NCI-H460 (cell line): ENCODE data around the gene EFNA2. TPM values are rescaled to one million over a fixed set of nuclear protein-coding genes. Genes with fewer than 3 reads are reported as not detected.
"Not testable (repeated sequence)": the region's sequence is repeated elsewhere in the genome, so short reads cannot be mapped to it uniquely, and the experiment has no call there.

Source experiments
- DNase-seq: peaks from one replicate; pipeline ENCODE4 v3.0.0-alpha.2; 2016; ENCODE audit warnings: low read depth; ENCODE audit errors: extremely low read depth
- total RNA-seq: library from RNA; depleted of rRNA; stranded (reverse); fragments of >200 nt; shearing (Covaris generic); gene quantifications from 2 replicates; pipeline ENCODE4 v1.2.3, GENCODE V29; 2014

EFNA2 gene
- total RNA-seq, 1 experiment from 2014 or later = 0.62 TPM

DNA sequence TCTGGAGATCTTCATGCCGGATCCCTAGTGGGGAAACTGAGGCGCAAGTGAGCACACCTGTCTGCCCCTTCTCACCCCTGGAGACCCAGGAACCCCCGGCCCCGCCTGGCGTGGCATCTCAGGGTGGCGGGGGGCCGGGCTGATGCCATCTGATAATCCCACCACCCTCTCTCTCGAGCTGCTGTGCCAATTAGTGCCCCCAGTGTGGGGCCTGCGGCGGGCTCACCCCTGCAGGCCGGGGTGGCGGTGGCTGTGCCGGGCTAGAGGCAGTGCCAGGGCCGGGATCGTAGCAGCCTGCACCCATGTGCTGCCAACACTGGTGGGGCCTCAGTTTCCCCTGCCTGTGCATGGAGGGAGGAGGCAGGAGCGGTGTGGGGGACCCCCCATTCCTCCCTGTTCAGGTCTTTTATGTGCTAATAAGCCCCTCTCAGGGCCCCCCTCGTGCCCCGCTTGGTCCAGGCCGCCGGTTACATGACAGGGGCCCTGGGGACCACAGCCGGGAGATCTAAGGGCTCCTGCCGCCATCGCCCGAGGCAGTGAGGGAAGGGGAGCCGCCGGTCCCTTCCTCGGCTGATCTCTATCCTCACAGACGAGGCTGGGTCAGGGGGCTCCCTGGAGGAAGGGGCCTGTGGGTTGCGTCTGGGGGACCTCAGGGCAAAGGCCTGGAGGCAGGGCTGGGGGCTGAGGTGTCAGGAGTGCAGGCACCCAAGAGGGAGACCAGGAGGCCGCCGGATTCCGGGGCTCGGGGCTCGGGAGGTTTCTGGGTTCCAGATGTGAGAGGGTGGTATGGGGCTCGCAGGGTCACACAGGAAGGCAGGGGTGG is 8.3 kb downstream of the EFNA2 start:
- no peak for DNase-seq

DNA sequence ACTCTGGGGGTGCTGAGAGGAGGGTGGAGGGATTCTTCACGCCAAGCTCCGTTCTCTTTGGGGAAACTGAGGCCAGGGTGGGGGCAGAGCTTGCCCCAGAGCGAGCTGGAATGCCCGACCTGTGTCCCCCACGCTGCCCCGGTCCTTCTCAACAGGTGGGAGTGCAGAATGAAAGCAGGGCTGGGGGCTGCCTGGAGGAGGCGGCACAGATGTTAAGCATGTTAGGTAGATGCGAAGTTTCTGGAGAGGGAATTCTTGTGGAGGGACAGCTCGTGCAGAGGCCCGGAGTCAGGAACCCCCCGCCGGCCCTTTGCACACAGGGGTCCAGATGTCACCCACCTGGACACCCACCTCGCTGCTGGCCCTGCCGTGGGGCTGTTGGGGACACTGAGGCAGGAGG is 9.0 kb downstream of the EFNA2 start:
- DNase-seq = no peak

DNA sequence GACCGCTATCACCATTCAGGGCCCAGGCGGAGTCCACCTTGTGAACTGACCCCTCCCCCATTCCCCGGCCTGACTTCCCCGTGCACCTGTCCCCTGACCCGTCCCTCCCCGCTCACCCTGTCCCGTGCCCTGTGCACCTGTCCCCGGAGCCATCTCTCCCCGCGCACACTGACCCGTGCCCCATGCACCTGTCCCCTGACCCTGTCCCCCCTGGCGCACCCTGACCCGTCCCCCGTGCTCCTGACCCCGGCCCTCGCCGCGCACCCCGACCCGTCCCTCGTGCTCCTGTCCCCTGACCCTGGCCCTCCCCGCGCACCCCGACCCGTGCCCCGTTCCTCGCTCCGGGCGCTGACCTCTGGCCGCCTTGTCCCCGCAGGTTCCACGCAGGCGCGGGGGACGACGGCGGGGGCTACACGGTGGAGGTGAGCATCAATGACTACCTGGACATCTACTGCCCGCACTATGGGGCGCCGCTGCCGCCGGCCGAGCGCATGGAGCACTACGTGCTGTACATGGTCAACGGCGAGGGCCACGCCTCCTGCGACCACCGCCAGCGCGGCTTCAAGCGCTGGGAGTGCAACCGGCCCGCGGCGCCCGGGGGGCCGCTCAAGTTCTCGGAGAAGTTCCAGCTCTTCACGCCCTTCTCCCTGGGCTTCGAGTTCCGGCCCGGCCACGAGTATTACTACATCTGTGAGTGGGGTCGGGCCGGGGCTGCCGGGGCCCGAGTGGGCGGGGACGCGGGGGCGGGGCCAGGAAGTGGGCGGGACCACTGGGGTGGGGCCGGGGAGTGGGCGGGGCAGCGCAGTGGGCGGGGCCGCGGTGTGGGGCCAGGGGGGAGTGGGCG is 9.7 kb downstream of the EFNA2 start:
- DNase-seq = no peak

DNA sequence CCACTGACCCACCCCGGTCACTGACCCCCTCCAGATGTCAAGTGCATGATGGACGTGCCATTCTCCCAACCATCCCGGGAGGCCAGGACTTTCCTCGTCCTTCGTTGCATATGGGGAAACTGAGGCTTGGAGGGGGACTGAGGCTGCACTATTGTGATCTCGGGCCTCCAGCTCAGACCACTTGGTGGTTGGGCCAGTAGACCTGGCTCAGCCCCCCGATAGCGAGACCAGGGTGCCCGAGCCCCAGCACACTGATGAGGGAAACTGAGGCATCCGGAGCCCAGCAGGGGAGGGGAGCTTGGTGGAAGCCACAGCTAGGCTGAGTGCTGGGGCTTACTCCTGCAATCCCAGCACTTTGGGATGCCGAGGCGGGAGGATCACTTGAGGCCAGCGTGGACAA is 10.4 kb downstream of the EFNA2 start:
- no peak for DNase-seq

DNA sequence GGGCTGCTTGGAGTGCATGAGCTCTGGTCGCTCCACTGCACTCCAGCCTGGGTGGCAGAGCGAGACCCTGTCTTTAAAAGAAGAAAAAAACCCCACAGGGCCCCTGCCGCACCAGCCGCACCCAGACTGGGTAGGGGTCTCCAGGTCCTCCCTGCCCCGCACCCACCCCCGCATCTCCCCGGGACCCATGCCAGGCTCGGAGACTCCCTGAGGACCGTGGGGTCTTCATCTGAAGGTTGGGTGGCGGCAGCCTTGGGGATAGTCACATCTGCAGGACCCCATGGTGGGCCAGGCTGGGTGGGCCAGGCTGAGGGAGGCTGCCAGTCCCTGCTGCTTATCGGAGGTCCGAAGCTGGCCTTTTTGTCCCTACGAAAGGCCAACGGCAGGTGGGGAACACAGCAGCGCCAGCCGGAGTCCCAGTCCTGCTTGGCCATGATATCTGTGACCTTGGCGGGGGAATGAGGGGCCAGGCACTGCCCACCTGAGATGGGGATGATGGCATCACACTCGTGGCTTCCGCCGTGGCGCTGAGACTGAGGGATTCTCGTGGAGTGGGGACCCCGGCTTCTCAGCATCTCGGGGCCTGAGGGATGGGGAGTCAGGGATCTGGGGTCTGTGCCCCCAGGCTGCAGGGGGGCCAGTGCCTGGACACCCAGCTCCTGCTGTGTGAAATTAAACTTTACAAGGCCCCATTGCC is 11.1 kb downstream of the EFNA2 start:
- no peak for DNase-seq

DNA sequence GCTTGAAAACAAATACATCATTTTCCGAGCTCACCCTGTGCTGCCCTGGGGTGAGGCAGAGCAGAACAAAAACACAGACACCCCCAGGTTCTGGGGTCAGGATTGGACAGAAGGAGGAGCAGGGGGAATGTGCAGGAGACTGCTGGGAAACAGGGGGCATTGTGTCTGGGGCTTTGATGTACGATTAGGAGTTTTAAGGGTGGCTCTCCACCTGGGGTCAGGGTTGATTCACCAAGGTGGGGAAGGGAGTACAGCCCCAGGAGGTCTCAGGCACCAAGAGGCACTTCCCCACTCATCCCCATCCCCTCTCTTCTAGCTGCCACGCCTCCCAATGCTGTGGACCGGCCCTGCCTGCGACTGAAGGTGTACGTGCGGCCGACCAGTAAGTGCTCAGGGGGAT is 12.6 kb downstream of the EFNA2 start:
- DNase-seq = no peak

DNA sequence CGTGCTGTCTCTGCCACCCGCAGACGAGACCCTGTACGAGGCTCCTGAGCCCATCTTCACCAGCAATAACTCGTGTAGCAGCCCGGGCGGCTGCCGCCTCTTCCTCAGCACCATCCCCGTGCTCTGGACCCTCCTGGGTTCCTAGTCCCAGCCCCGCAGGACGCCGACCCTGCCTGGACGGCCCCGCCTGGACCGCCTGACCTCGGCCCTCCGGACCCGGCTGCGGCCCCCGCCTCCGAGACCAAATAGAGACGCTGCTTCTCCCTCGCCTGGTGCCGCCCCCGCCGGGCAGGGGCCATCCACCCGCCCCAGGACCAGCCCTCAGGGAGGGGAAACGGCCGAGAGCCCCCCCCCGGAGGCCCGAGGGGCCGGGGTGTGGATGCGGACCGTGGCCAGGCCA is 14.1 kb downstream of the EFNA2 start:
- no peak for DNase-seq

DNA sequence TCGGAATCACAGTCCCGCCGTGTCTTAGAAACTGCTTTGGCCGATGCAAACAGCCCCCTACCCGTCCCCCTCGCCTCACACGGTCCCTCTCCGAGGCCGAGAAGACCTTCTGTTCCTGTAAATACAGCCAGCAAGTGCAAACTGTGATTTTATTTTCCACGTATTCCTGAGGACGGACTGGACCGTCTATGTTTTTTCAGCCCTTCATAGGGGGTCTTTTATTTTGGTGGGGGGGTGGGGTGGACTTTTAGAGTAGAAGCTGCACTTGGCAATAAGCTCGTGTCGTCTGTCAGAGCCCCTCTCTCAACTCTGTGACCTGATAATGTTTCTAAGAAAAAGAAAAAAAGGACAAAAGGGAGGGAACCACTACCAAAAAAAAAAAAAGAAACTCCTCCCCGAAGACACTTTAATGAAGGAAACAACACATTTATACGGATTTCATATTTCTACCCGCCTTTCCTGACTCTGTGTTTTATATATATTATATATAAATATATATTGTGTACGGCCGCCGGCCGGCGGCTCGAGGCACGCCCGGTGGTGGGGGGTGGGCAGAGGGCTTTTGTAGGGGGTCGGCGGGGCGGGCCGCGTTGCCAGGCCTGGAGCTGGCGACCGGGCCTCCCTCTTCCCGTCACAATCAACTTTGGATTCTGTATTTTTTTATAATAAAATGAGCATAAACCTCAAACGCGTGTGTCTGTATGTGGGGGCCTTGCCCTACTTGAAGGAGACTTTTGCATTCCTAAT is 15.2 kb downstream of the EFNA2 start:
- no peak for DNase-seq

DNA sequence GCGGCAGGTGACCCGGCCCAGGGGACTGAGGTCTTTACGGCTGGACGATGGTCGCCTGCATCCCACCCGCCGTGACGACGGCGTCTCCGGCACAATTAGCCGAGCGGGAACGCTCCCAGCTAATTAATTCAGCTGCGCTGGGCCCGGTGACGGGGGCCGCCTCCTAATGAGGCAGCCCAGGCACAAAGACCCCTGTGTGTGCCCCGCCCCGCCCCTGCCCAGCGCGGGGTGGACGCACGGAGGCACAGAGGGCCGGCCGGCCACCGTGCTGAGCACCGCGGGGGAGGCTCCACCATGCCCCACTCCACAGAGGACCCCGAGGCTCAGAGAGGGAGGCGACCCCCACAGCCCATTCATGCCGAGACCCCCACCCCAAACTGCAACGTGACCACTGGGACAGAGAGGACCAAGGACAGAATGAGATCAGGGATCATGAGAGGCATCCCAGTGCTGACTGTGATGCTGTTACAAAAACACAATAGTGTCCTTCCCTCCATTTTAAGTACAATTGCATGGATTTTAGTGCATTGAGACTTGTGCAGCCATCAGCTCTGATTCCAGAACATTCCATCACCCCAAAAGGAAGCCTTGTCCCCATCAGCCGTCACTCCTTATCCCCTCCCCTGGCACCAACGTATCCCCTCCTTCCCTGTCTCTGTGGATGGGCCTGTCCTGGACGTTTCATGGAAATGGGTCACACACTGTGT is 17.0 kb downstream of the EFNA2 start:
- no peak for DNase-seq

DNA sequence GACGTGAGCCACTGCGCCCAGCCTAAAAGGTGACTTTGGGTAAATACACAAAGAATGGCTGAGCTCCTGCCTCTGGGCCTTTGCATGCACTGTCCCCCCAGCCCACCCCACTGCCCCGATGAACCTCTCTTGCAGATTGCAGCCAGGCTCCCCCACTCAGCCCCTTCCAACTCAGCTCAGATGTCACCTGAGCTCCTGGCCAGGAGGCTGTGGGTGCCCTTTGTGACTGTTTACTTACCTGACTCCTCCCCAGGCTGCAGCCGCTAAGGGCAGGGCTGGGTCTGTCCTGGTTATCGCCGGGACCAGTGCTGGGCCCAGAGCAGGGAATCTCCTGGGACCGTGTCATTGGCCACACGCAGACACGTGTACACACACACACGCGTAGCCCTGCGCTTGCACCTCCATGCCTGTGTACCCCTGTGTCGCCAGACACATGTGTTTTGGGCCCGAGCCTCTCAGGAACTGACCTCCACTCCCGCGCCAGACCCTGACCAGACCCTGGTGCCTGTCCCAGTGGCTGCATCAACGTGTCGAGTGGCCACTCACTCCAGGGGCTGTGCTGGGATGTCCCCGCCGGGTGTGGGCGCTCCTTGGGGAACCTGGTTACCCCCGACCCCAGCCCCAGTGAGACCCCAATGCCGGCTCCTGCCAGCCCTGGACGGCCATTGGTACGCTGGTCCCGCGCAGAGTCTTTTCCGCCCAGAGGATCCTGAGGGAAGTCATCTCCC is 18.7 kb downstream of the EFNA2 start:
- no peak for DNase-seq

DNA sequence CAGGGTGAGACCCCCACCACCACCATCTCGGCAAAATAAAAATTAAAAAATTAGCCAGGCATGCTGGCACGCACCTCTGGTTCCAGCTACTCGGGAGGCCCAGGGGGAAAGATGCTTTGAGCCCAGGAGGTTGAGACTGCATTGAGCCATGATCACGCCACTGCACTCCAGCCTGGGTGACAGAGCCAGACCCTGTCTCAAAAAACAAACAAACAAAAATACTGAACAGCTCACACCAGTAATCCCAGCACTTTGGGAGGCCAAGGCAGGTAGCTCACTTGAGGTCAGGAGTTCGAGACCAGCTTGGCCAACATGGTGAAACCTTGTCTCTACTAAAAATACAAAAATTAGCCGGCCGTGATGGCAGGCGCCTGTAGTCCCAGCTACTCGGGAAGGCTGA is 19.7 kb downstream of the EFNA2 start:
- not testable (repeated sequence) for DNase-seq

DNA sequence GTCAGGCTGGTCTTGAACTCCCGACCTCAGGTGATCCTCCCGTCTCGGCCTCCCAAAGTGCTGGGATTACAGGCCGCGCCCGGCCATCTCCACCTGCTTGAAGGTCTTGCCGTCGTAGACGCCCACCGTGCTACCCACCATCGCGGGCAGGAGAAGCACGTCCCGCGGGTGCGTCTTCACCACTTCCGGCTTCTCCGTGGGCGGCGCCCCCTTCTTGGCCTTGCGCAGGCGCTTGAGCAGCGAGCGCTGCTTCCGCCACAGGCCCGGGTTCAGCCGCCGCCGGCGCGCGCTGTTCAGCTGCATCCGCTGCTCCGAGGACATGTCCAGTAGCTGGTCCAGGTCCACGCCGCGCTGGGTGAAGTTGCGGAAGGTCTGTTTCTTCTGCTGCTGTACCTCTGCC is 21.6 kb downstream of the EFNA2 start:
- no peak for DNase-seq

DNA sequence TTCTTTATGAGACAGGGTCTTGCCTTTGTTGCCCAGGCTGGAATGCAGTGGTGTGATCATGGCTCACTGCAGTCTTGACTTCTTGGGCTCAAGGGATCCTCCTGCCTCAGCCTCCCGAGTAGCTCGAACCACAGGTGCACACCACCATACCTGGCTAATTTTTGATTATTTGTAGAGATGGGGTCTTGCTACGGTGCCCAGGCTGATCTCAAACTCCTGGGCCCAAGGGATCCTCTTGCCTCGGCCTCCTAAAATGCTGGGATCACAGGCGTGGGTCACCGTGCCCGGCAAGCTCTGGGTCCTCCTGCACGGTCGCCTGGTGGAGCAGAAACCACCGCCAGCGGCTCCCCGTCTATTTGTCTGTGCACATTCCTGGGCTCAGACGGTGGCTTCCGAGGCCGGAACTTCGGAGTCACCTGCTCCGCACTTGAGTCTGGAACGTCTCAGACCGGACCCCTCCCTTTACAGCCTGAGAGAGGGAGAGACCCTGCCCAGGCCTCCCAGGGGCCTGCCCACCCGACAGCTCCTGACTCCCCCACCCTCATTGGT is 22.2 kb downstream of the EFNA2 start:
- no peak for DNase-seq

DNA sequence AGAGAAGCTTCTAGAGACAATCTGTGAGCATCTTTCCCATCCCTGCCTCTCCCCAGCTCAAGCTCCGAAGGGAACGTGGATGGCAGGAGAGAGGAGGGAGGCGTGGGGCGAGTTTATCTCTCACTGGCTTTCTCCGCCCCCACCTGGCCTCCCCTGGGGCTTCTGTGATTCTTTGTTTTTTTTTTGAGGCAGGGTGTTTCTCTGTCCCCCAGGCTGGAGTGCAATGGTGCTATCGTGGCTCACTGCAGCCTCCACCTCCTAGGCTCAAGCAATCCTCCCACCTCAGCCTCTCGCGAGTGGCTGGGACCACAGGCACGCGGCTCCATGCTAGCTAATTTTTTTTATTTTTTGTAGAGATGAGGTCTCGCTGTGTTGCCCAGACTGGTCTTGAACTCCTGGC is 23.0 kb downstream of the EFNA2 start:
- DNase-seq = no peak

DNA sequence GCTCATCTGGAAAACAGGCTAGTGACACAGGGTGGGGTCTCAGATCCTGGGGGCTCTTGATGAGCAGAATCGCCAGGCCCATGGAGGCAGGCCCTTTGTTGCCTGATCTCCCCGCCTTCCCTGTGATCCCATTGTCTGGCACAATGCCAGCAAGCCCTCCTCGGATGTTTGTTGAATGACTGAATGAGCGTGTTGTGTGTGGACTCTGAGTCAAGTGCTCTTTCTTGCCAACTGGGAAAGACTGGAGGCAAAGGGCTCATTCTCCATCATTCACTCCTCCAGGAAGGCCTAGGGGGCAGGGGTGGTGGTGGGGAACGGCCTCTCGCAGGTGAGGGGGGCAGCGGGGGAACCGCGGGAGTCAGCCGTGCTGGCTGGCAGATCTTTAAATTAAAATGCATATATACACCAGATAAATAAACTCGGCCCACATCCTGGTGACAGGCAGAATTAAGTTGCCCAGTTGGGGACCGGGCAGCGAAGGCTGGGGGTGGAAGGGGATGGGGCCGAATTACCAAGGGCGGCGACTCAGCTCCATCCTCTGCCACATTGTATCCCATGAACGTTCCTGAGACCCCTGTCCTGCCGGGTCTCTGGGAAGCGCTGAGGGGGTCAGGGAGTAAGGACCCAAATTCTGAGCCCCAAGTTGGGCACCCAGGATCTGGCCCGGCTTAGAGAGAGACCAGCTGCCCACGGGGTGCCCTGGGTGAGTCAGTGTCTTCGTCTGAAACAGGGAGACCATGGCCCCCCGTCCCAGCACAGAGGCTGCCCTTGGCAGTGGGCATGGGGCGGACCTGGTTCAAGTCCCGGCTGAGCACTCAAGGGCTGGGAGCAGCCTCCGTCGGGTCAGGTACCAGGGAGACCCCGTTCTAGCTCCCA is 24.5 kb downstream of the EFNA2 start:
- no peak for DNase-seq

DNA sequence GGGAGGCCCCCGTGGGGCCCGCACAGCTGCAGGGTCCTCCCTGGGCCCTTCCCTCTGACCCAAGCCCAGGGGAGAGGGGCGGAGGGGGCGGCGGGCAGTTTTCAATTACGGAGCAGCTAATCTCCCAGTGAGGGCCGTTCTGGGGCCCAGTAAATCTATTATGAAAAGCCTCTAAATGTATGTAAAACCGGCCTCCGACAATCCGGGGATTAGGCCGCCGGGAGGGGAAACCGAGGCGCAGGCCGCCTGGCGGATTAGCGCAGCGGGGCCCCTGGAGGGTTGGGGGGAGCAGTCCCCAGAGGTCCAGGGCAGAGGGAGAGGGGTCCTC is 25.1 kb downstream of the EFNA2 start:
- no peak for DNase-seq

DNA sequence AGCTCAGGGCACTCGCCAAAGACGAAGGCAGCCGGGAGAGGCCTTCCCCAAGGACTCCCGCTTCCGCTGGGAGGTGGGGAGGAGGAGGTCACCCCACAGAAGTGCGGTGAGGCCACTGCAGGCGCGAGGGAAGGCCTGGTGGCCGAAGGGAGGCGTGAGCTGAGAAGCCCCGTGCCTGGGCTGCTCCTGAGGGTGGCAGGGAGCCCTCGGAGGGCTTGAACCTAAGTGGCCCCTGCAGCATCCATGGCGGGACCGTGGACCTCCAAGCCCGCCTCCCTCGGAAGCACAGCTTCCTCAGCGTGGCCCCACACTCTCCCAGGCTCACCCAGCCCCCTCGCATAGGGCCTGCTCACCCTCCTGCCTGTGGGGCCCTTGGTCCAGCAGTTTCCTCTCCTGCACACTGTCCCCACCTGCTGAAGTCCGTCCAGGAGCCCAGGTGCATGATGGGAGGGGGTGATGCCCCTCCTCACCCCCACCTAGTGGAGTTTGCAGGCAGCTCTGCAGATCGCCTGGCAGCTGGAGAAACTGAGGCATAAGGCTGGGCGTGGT is 25.9 kb downstream of the EFNA2 start:
- DNase-seq = no peak
